DMS79 (cell line): ENCODE measurements around the gene SHQ1.
"Not testable (repeated sequence)": the region's sequence is repeated elsewhere in the genome, so short reads cannot be mapped to it uniquely, and the experiment has no call there.

Source experiments
- DNase-seq: peaks from one replicate; lab custom pipeline; 2025; lab: John Stamatoyannopoulos, UW

The SHQ1 gene

GRCh38 chr3:72748659-72749058, 99.6 kb downstream of the SHQ1 start:
- no peak for DNase-seq

- DNase-seq = peak; percentile 16
Observed at GRCh38 chr3:72746430-72747411, 101.5 kb downstream of the SHQ1 start.

- no peak for DNase-seq
Observed at GRCh38 chr3:72745146-72745999, 102.9 kb downstream of the SHQ1 start.

- DNase-seq = no peak
Observed at GRCh38 chr3:72744330-72744729, 103.9 kb downstream of the SHQ1 start.

- DNase-seq = no peak
Observed at GRCh38 chr3:72739531-72740466, 108.4 kb downstream of the SHQ1 start.

GRCh38 chr3:72738752-72739530, 109.3 kb downstream of the SHQ1 start:
- DNase-seq = no peak

GRCh38 chr3:72735072-72735471, 113.2 kb downstream of the SHQ1 start:
- not testable (repeated sequence) for DNase-seq

- DNase-seq = no peak
Observed at GRCh38 chr3:72733676-72734075, 114.6 kb downstream of the SHQ1 start.

GRCh38 chr3:72732666-72733345, 115.4 kb downstream of the SHQ1 start:
- not testable (repeated sequence) for DNase-seq

- no peak for DNase-seq
Observed at GRCh38 chr3:72728958-72729467, 119.2 kb downstream of the SHQ1 start.

GRCh38 chr3:72728329-72728889, 119.8 kb downstream of the SHQ1 start:
- DNase-seq = no peak

- DNase-seq = no peak
Observed at GRCh38 chr3:72727726-72728125, 120.5 kb downstream of the SHQ1 start.

GRCh38 chr3:72727172-72727571, 121.1 kb downstream of the SHQ1 start:
- DNase-seq = no peak

GRCh38 chr3:72725229-72725628, 123.0 kb downstream of the SHQ1 start:
- no peak for DNase-seq

- no peak for DNase-seq
Observed at GRCh38 chr3:72724070-72724469, 124.2 kb downstream of the SHQ1 start.

- DNase-seq = no peak
Observed at GRCh38 chr3:72722930-72723726, 125.1 kb downstream of the SHQ1 start.

- DNase-seq = no peak
Observed at GRCh38 chr3:72721683-72722381, 126.4 kb downstream of the SHQ1 start.

GRCh38 chr3:72720566-72720965, 127.7 kb downstream of the SHQ1 start:
- no peak for DNase-seq
